HCT116 (cell line): ENCODE results near the gene TRAF5. TPM values are rescaled to one million over a fixed set of nuclear protein-coding genes. Genes with fewer than 3 reads are reported as not detected.

ENCODE experiments used
- ATAC-seq: fragments of 200-7000 bp; cut with Tn5 transposase; 2 replicates; pipeline ENCODE4 v1.9.1; 2020; ENCODE audit warnings: mild to moderate bottlenecking, moderate library complexity
- BruUV-seq: library from RNA; stranded (reverse); fragments of 400-500 nt; replicated peaks from 2 replicates; lab custom pipeline; 2021; lab: Mats Ljungman, UMichigan
- CTCF ChIA-PET: fragments of 300-600 bp; sonication (Branson Sonifier 250); formaldehyde crosslinking; loops from one replicate; lab custom pipeline; 2021; ENCODE audit warnings: antibody characterized with exemption; lab: Charles Lee
- POLR2A ChIA-PET: fragments of 300-600, 350-600 bp; sonication (Branson Sonifier 250); formaldehyde crosslinking; loops from one replicate; lab custom pipeline; 2021; ENCODE audit warnings: antibody characterized with exemption; lab: Charles Lee
- RAD21 ChIA-PET, 2 experiments: fragments of 300-600 bp; sonication (Branson Sonifier 250); formaldehyde crosslinking; loops; one replicate each; lab custom pipeline; 2023; ENCODE audit warnings: low total read pairs in 2 of 2; ENCODE audit not compliant: uncharacterized antibody in 2 of 2, unreplicated experiment in 2 of 2, low non-redundant PET in 1 of 2; lab: Charles Lee
- DNase-seq: peaks from one replicate; pipeline ENCODE4 v3.0.0-alpha.2; 2010; ENCODE audit warnings: low read depth, low spot score
- H2AFZ ChIP-seq: fragments of 200-600 bp; shearing (Covaris generic), sonication (generic); 2 replicates; pipeline ENCODE4 v1.6.1; 2017; ENCODE audit warnings: low read depth, mixed run types, mixed read lengths, antibody characterized with exemption, low read length; ENCODE audit not compliant: poor library complexity, severe bottlenecking
- H3K27ac ChIP-seq: 2 replicates; pipeline ENCODE4 v1.5.1; 2012; ENCODE audit warnings: low read depth, low read length
- H3K27me3 ChIP-seq: fragments of 200-600 bp; sonication (generic); 2 replicates; pipeline ENCODE4 v1.6.1; 2016; ENCODE audit warnings: mixed run types, low read length, mixed read lengths; ENCODE audit not compliant: insufficient read depth
- H3K36me3 ChIP-seq, 2 experiments: fragments of 200-500 bp in 1 of 2; fragments of 200-600 bp in 1 of 2; sonication (Bioruptor generic) in 1 of 2; sonication (generic) in 1 of 2; 2 replicates each; pipeline versions ENCODE4 v1.5.1 to v1.6.1; 2014 to 2016; ENCODE audit warnings: low read length in 2 of 2, inconsistent platforms in 1 of 2, mixed read lengths in 1 of 2, mixed run types in 1 of 2; ENCODE audit not compliant: insufficient read depth in 2 of 2, control insufficient read depth in 1 of 2
- H3K4me1 ChIP-seq, 2 experiments: fragments of 200-600 bp in 1 of 2; sonication (generic) in 1 of 2; 2 replicates each; pipeline versions ENCODE4 v1.5.1 to v1.6.1; 2012 to 2017; ENCODE audit warnings: low read length in 2 of 2, inconsistent platforms in 1 of 2, mild to moderate bottlenecking in 1 of 2, mixed read lengths in 1 of 2, mixed run types in 1 of 2, moderate library complexity in 1 of 2; ENCODE audit not compliant: insufficient read depth in 2 of 2, control insufficient read depth in 1 of 2
- H3K4me2 ChIP-seq: fragments of 200-600 bp; sonication (generic); 2 replicates; pipeline ENCODE4 v1.6.1; 2017; ENCODE audit warnings: mixed run types, low read length, mixed read lengths
- H3K4me3 ChIP-seq, 2 experiments: fragments of 200-600 bp in 1 of 2; sonication (generic) in 1 of 2; replicated peaks in 1 of 2; 2 replicates each; pipeline ENCODE4 v1.5.1; 2011 to 2016; ENCODE audit warnings: low read length in 2 of 2, control low read depth in 1 of 2, low read depth in 1 of 2, mild to moderate bottlenecking in 1 of 2, mixed read lengths in 1 of 2, mixed run types in 1 of 2
- H3K79me2 ChIP-seq: fragments of 200-600 bp; sonication (generic); 2 replicates; pipeline ENCODE4 v1.6.1; 2017; ENCODE audit warnings: mild to moderate bottlenecking, mixed run types, low read length, moderate library complexity, mixed read lengths; ENCODE audit not compliant: insufficient read depth
- H3K9ac ChIP-seq: fragments of 200-600 bp; sonication (generic); 2 replicates; pipeline ENCODE4 v1.6.1; 2016; ENCODE audit warnings: low read length, mixed read lengths
- H3K9me2 ChIP-seq: fragments of 200-600 bp; sonication (generic), shearing (Covaris generic); 2 replicates; pipeline ENCODE4 v1.6.1; 2017; ENCODE audit warnings: mixed run types, mild to moderate bottlenecking, moderate library complexity; ENCODE audit not compliant: insufficient read depth
- H3K9me3 ChIP-seq, 2 experiments: fragments of 200-500 bp in 1 of 2; fragments of 200-600 bp in 1 of 2; sonication (Bioruptor generic) in 1 of 2; sonication (generic) in 1 of 2; 2 replicates each; pipeline ENCODE4 v1.6.1; 2014 to 2017; ENCODE audit warnings: low read length in 2 of 2, mixed read lengths in 2 of 2, inconsistent platforms in 1 of 2, low read depth in 1 of 2, mild to moderate bottlenecking in 1 of 2, mixed run types in 1 of 2, moderate library complexity in 1 of 2; ENCODE audit not compliant: control insufficient read depth in 1 of 2, insufficient read depth in 1 of 2
- H4K20me1 ChIP-seq: fragments of 200-600 bp; sonication (generic), shearing (Covaris generic); 2 replicates; pipeline ENCODE4 v1.6.1; 2017; ENCODE audit warnings: mixed run types, mild to moderate bottlenecking, moderate library complexity; ENCODE audit not compliant: insufficient read depth
- CEBPB ChIP-seq: IDR thresholded peaks from 2 replicates; pipeline ENCODE4 v1.6.1; 2012; ENCODE audit warnings: low read depth
- EGR1 ChIP-seq: IDR thresholded peaks from 2 replicates; pipeline ENCODE4 v1.6.1; 2012; ENCODE audit warnings: low read depth
- ELF1 ChIP-seq: IDR thresholded peaks from 2 replicates; pipeline ENCODE4 v1.6.1; 2012; ENCODE audit warnings: low read depth, borderline replicate concordance
- EZH2phosphoT487 ChIP-seq: fragments of 200-600 bp; IDR thresholded peaks from 2 replicates; pipeline ENCODE4 v1.6.1; 2018; ENCODE audit warnings: antibody characterized with exemption, borderline replicate concordance
- FOSL1 ChIP-seq: IDR thresholded peaks from 2 replicates; pipeline ENCODE4 v1.6.1; 2012; ENCODE audit warnings: low read depth
- POLR2A ChIP-seq: IDR thresholded peaks from 2 replicates; pipeline ENCODE4 v1.7.0; 2011; ENCODE audit warnings: borderline replicate concordance; ENCODE audit not compliant: insufficient read depth, insufficient read length; ENCODE audit errors: extremely low read depth
- RAD21 ChIP-seq: IDR thresholded peaks from 2 replicates; pipeline ENCODE4 v1.6.1; 2012; ENCODE audit warnings: low read depth, mild to moderate bottlenecking
- SIN3A ChIP-seq: IDR thresholded peaks from 2 replicates; pipeline ENCODE4 v1.6.1; 2012; ENCODE audit warnings: low read depth
- SP1 ChIP-seq: IDR thresholded peaks from 2 replicates; pipeline ENCODE4 v1.6.1; 2012; ENCODE audit warnings: low read depth
- SRF ChIP-seq: IDR thresholded peaks from 2 replicates; pipeline ENCODE4 v1.6.1; 2012; ENCODE audit warnings: low read depth
- TCF7L2 ChIP-seq: IDR thresholded peaks from 2 replicates; pipeline ENCODE4 v1.7.0; 2011; ENCODE audit warnings: borderline replicate concordance, inconsistent platforms; ENCODE audit not compliant: insufficient read depth, insufficient read length; ENCODE audit errors: extremely low read depth
- YY1 ChIP-seq: IDR thresholded peaks from 2 replicates; pipeline ENCODE4 v1.6.1; 2011; ENCODE audit warnings: low read length, low read depth, moderate library complexity, mild to moderate bottlenecking; ENCODE audit not compliant: insufficient replicate concordance; ENCODE audit errors: extremely low read depth
- ZFX ChIP-seq: fragments of 450-650 bp; IDR thresholded peaks from 2 replicates; pipeline ENCODE4 v1.6.1; 2017
- ZNF274 ChIP-seq: fragments of 200-500 bp; sonication (Bioruptor generic); IDR thresholded peaks from 2 replicates; pipeline ENCODE4 v1.6.1; 2014; ENCODE audit warnings: mild to moderate bottlenecking, low read depth, low read length, inconsistent platforms
- intact Hi-C: fragments of 100-400 bp; cut with micrococcal nuclease; formaldehyde crosslinking; loops from 2 replicates; pipeline ENCODE4 v1.10.0; 2022
- total RNA-seq: library from RNA; stranded (reverse); gene quantifications from one replicate; pipeline ENCODE4 v1.2.1, GENCODE V29; 2021; ENCODE audit not compliant: unreplicated experiment
- TF ChIP-seq, protein P1 (sequence below): IDR thresholded peaks from 2 replicates; pipeline ENCODE4 v1.6.1; 2012; ENCODE audit warnings: low read depth
- TF ChIP-seq, protein P2 (sequence below): IDR thresholded peaks from 2 replicates; pipeline ENCODE4 v1.6.1; 2011; ENCODE audit warnings: mild to moderate bottlenecking, low read length, moderate library complexity; ENCODE audit not compliant: insufficient replicate concordance; ENCODE audit errors: extremely low read depth
- TF ChIP-seq, protein P3 (sequence below): IDR thresholded peaks from 2 replicates; pipeline ENCODE4 v1.6.1; 2012

The TRAF5 gene
- total RNA-seq, 1 experiment from 2014 or later, result 6.5 TPM

DNA sequence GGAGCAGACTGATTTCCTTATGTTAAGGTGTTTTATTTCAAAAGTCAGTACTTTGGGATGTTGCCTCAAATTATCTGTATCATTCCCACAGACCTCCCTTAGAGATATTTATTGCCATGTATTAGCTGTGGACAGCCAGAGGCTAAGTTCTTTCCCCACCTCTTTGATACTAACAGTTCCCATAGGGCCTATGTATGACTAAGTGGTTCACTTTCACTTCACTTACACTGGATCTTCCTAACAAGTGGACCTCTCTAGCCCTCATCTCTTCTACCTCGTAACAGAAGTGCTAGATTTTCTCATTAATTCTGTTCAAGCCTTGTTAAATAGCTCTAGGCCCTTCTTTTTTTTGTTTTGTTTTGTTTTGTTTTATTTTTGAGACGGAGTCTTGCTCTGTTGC is 6.2 kb downstream of the TRAF5 start:
- TF ChIP-seq ELF1 (no peak), SIN3A (no peak), CEBPB (no peak), FOSL1 (no peak), EGR1 (no peak), SRF (no peak), ZFX (no peak), SP1 (no peak), YY1 (no peak), EZH2phosphoT487 (no peak), RAD21 (no peak), POLR2A (no peak), ZNF274 (no peak), TCF7L2 (no peak)
- TF ChIP-seq, protein P1, sequence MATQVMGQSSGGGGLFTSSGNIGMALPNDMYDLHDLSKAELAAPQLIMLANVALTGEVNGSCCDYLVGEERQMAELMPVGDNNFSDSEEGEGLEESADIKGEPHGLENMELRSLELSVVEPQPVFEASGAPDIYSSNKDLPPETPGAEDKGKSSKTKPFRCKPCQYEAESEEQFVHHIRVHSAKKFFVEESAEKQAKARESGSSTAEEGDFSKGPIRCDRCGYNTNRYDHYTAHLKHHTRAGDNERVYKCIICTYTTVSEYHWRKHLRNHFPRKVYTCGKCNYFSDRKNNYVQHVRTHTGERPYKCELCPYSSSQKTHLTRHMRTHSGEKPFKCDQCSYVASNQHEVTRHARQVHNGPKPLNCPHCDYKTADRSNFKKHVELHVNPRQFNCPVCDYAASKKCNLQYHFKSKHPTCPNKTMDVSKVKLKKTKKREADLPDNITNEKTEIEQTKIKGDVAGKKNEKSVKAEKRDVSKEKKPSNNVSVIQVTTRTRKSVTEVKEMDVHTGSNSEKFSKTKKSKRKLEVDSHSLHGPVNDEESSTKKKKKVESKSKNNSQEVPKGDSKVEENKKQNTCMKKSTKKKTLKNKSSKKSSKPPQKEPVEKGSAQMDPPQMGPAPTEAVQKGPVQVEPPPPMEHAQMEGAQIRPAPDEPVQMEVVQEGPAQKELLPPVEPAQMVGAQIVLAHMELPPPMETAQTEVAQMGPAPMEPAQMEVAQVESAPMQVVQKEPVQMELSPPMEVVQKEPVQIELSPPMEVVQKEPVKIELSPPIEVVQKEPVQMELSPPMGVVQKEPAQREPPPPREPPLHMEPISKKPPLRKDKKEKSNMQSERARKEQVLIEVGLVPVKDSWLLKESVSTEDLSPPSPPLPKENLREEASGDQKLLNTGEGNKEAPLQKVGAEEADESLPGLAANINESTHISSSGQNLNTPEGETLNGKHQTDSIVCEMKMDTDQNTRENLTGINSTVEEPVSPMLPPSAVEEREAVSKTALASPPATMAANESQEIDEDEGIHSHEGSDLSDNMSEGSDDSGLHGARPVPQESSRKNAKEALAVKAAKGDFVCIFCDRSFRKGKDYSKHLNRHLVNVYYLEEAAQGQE, result no peak
- TF ChIP-seq, protein P2, sequence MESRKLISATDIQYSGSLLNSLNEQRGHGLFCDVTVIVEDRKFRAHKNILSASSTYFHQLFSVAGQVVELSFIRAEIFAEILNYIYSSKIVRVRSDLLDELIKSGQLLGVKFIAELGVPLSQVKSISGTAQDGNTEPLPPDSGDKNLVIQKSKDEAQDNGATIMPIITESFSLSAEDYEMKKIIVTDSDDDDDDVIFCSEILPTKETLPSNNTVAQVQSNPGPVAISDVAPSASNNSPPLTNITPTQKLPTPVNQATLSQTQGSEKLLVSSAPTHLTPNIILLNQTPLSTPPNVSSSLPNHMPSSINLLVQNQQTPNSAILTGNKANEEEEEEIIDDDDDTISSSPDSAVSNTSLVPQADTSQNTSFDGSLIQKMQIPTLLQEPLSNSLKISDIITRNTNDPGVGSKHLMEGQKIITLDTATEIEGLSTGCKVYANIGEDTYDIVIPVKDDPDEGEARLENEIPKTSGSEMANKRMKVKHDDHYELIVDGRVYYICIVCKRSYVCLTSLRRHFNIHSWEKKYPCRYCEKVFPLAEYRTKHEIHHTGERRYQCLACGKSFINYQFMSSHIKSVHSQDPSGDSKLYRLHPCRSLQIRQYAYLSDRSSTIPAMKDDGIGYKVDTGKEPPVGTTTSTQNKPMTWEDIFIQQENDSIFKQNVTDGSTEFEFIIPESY, result no peak
- TF ChIP-seq, protein P3, sequence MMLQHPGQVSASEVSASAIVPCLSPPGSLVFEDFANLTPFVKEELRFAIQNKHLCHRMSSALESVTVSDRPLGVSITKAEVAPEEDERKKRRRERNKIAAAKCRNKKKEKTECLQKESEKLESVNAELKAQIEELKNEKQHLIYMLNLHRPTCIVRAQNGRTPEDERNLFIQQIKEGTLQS, result no peak
- no peak for ATAC-seq
- Histone ChIP-seq H3K4me2 (no peak overlapping the region), H3K9me3 (no peaks in the 10 kb centered on the region), H3K4me1 (peaks cover 0 to 17% of the 10 kb centered on the region in 2 experiments; a peak in 1 of 4 replicates), H4K20me1 (no peaks in the 10 kb centered on the region), H3K36me3 (no peaks in the 10 kb centered on the region), H3K27me3 (no peaks in the 10 kb centered on the region), H2AFZ (no peak overlapping the region), H3K27ac (no peak overlapping the region), H3K9ac (no peak overlapping the region), H3K9me2 (no peaks in the 10 kb centered on the region), H3K4me3 (no peak overlapping the region), H3K79me2 (peaks cover 3% of the 10 kb centered on the region; the same call in 1 of the 2 replicates)
- intact Hi-C loops, result no loop called here
- BruUV-seq, result no TSS peak
- ChIA-PET POLR2A (no interaction called here), RAD21 (no interaction called here), CTCF (no interaction called here)
- no peak for DNase-seq
